D721Med (cell line): ENCODE results near the gene LUZP2.

ENCODE experiments used
- DNase-seq: peaks from one replicate; pipeline ENCODE4 v3.0.0; 2011; ENCODE audit warnings: low spot score; ENCODE audit not compliant: insufficient read length
- FAIRE-seq: peaks from 2 replicates; lab custom pipeline; 2011; peaks lifted over from hg19 to GRCh38; lab: Jason Lieb, UNC
- CTCF ChIP-seq: IDR thresholded peaks from 2 replicates; pipeline ENCODE4 v1.5.1; 2012; ENCODE audit warnings: mild to moderate bottlenecking, control low read depth; ENCODE audit not compliant: insufficient read depth; ENCODE audit errors: missing control alignments

The LUZP2 gene

DNA sequence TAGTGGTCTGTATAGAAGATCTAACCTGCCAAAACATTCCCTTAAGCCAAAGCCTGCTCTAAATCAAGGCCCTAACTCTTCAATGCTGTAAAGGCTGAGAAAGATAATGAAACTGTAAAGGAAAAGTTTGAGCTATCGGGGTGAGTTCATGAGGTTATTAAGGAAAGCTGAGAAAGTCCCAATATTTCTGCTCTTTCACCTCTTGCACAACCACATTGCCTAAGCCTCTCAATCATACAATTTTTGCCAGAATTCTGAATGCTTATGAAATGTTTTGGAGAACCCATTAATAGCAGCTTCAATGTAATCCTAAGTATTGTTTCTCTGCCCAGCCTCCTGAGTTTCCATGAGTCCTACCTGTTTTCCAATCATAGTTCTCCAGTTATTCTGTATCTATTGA lies 373.2 kb downstream of the LUZP2 start:
- no peak for DNase-seq
- FAIRE-seq = no peak
- no peak for TF ChIP-seq CTCF

- TF ChIP-seq CTCF = no peak
- DNase-seq = no peak
- no peak for FAIRE-seq
Observed at GRCh38 chr11:24872186-24872585, 375.3 kb downstream of the LUZP2 start.

DNA sequence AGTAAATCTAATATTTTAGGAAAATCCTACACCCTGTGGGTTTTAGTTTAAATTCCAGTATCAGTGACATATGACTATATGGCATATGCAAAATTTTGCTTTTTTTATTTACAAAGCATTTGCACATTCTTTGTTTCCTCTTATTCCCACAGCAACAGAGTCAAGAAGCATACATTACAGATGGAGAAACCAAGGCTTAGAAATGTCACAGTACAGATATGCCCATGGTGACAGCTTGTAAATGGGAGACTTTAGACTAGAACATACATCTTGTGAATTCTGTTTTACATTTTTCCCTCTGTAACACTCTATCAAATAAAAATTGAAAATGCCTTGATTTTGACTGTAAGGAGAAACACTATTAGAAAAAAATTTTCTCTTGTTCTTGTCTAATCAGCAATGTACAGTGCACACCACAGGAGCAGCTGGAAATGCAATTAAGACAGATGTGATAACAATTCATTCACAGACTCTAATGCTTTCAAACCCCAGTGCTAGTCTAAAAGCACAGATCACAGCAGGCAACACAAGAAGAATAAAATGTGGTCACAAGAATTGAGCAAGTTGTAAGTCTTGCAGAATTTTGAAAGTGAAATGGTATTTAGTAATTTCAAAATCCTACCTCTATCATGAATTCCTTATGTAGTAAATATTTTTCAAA lies 375.9 kb downstream of the LUZP2 start:
- DNase-seq (no peak), FAIRE-seq (no peak)
- TF ChIP-seq CTCF = no peak

DNA sequence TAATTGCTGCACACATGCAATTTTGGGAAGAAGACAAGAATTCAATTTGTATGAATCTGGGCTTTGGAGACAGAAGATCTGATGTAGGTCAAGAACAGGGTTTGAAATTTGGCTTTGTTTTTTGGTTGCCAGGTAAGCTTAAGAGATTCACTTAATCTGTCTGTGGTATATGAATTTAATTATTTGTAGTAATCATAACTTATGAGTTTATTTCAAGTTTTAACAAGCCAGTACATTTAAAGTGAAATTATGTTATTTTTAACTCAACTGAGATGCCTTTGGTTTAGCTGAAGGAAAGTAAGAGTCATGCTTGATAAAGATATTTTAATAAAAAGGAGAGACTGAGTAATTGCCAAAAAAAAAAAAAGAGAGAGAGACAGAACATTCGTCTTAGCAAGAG lies 384.1 kb downstream of the LUZP2 start:
- TF ChIP-seq CTCF = no peak
- FAIRE-seq (no peak), DNase-seq (no peak)

- no peak for DNase-seq
- TF ChIP-seq CTCF = no peak
- no peak for FAIRE-seq
Observed at GRCh38 chr11:24885580-24886173, 388.8 kb downstream of the LUZP2 start.

- FAIRE-seq = no peak
- DNase-seq = no peak
- TF ChIP-seq CTCF = no peak
Observed at GRCh38 chr11:24886880-24887619, 390.2 kb downstream of the LUZP2 start.
